Stimulated activated naive CD8-positive, alpha-beta T cell treated with anti-CD3 and anti-CD28 coated beads, Interleukin-15, Interleukin-2, amounts not matched to agents 100 ng/mL and 50 ng/mL, for 24 hours (primary cell): ENCODE measurements around the gene NRDC.

ENCODE experiments used
- H3K27ac Mint-ChIP-seq: one replicate; pipeline ENCODE4 v1.8.0; 2021; ENCODE audit warnings: mild to moderate bottlenecking, mixed read lengths
- H3K27me3 Mint-ChIP-seq: one replicate; pipeline ENCODE4 v1.8.0; 2021; ENCODE audit warnings: mixed read lengths
- H3K36me3 Mint-ChIP-seq: one replicate; pipeline ENCODE4 v1.8.0; 2021; ENCODE audit warnings: low read depth, mixed read lengths
- H3K4me1 Mint-ChIP-seq: one replicate; pipeline ENCODE4 v1.8.0; 2021; ENCODE audit warnings: low read depth, mixed read lengths
- H3K4me3 Mint-ChIP-seq: one replicate; pipeline ENCODE4 v1.8.0; 2021; ENCODE audit warnings: mild to moderate bottlenecking, mixed read lengths
- H3K9me3 Mint-ChIP-seq: one replicate; pipeline ENCODE4 v1.8.0; 2021; ENCODE audit warnings: mixed read lengths

The NRDC gene

DNA sequence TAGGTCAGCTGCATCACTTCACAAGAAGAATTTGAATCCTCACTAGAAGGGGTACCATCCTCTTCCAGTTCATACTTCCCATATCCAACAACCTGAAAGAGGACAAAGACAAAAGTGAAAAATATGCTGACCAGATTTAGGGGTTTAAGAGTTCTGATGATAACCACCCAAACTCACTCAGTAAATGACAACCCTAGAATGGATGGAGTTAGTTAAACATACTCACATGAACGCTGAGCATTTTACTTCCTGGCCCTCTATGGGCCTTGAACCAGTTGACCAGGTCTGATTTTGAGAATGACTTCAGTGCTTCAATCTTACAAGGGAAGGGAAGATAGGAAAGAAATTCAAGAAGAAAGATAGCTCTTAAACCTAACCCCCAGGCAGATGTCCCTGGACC, 89.2 kb downstream of the NRDC start:
- H3K27ac Mint-ChIP-seq: peak overlapping the region; percentile 60

DNA sequence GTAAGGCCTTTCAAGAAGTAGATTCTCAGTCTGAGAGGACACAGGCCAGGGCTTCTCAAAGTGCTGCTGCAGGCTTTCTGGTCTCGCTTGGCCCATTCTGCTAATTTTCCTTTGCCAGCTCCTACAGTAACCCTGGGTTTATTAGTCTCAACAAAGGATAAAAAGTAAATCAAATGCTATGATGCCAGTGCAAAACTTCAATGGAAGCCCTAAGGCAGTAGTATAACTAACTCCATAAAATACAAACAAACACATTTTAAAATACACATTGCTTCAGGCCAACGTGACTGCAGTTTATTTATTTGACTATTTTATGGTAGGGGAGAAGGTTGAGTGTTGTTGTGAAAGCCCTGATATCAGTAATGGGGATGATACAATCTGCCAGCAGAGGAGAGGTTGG, 89.6 kb downstream of the NRDC start:
- Mint-ChIP-seq H3K4me1 (peaks cover 11% of the 10 kb centered on the region), H3K9me3 (no peaks in the 10 kb centered on the region), H3K27me3 (no peaks in the 10 kb centered on the region), H3K4me3 (no peak overlapping the region), H3K36me3 (peaks cover 81% of the 10 kb centered on the region), H3K27ac (peak overlapping the region; percentile 60)

More for the DNA sequence above, 89.2 kb downstream of the NRDC start:
- Mint-ChIP-seq H3K4me1 (peaks cover 11% of the 10 kb centered on the region), H3K27me3 (no peaks in the 10 kb centered on the region), H3K4me3 (no peak overlapping the region), H3K9me3 (no peaks in the 10 kb centered on the region), H3K36me3 (peaks cover 83% of the 10 kb centered on the region)

DNA sequence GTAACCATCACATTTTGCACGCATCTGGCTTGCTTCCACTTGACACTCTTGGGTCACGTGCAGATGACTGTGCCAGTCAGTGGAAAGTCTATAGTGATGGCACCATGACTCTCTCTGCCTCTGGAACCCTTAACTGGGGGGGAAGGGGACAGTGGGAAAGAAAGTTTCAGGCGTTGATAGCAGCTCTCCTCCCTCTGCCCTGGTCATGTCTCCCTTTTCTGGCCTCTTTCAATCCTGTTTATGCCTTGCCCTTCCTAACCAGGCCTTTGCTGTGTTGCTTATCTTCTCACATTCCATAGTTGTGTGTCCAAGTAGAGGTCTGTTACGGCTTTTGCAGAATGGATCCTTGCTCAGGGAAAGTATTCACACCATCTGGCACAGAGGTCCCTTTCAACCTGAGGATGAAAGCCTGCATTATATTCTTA, 93.5 kb downstream of the NRDC start:
- Mint-ChIP-seq H3K36me3 (peaks cover 49% of the 10 kb centered on the region), H3K4me1 (no peaks in the 10 kb centered on the region), H3K27ac (no peak overlapping the region), H3K9me3 (no peaks in the 10 kb centered on the region), H3K4me3 (no peak overlapping the region), H3K27me3 (no peaks in the 10 kb centered on the region)

DNA sequence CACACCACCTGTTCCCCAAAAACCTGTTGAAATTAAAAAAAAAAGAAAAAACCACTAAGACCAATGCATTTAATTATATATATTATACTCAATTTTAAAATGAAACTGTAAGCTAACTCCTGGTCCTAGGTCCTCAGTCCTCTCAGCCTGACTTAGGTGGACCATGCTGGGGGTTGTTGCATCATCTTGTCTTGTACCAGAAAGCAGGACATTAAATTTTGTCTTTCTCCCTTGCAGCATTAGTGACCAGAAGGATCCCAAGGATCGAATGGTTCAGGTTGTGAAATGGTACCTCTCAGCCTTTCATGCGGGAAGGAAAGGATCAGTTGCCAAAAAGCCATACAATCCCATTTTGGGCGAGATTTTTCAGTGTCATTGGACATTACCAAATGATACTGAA, 97.6 kb downstream of the NRDC start:
- Mint-ChIP-seq H3K27me3 (no peaks in the 10 kb centered on the region), H3K36me3 (peaks cover 36% of the 10 kb centered on the region), H3K9me3 (no peaks in the 10 kb centered on the region), H3K27ac (no peak overlapping the region), H3K4me1 (no peaks in the 10 kb centered on the region), H3K4me3 (no peak overlapping the region)

- no peak overlapping the region for H3K4me3 Mint-ChIP-seq
- no peaks in the 10 kb centered on the region for H3K27me3 Mint-ChIP-seq
- H3K4me1 Mint-ChIP-seq: peaks cover 16% of the 10 kb centered on the region
- H3K9me3 Mint-ChIP-seq: no peaks in the 10 kb centered on the region
- peak overlapping the region; percentile 4 for H3K27ac Mint-ChIP-seq
- H3K36me3 Mint-ChIP-seq: peaks cover 45% of the 10 kb centered on the region
Measured at GRCh38 chr1:51776408-51776807, 102.1 kb downstream of the NRDC start.

- Mint-ChIP-seq H3K4me1 (peaks cover 16% of the 10 kb centered on the region), H3K9me3 (no peaks in the 10 kb centered on the region), H3K4me3 (no peak overlapping the region), H3K27me3 (no peaks in the 10 kb centered on the region), H3K36me3 (peaks cover 52% of the 10 kb centered on the region), H3K27ac (no peak overlapping the region)
Measured at GRCh38 chr1:51768971-51769588, 109.4 kb downstream of the NRDC start.

GRCh38 chr1:51761351-51761750, 117.2 kb downstream of the NRDC start:
- no peaks in the 10 kb centered on the region for H3K27me3 Mint-ChIP-seq
- H3K27ac Mint-ChIP-seq: no peak overlapping the region
- H3K9me3 Mint-ChIP-seq: no peaks in the 10 kb centered on the region
- H3K4me3 Mint-ChIP-seq: no peak overlapping the region
- H3K4me1 Mint-ChIP-seq: peaks cover 16% of the 10 kb centered on the region
- peaks cover 27% of the 10 kb centered on the region for H3K36me3 Mint-ChIP-seq

- H3K9me3 Mint-ChIP-seq: no peaks in the 10 kb centered on the region
- H3K27me3 Mint-ChIP-seq: no peaks in the 10 kb centered on the region
- no peak overlapping the region for H3K4me3 Mint-ChIP-seq
- peaks cover 24% of the 10 kb centered on the region for H3K36me3 Mint-ChIP-seq
- peaks cover 16% of the 10 kb centered on the region for H3K4me1 Mint-ChIP-seq
- H3K27ac Mint-ChIP-seq: no peak overlapping the region
Measured at GRCh38 chr1:51760872-51761271, 117.7 kb downstream of the NRDC start.

DNA sequence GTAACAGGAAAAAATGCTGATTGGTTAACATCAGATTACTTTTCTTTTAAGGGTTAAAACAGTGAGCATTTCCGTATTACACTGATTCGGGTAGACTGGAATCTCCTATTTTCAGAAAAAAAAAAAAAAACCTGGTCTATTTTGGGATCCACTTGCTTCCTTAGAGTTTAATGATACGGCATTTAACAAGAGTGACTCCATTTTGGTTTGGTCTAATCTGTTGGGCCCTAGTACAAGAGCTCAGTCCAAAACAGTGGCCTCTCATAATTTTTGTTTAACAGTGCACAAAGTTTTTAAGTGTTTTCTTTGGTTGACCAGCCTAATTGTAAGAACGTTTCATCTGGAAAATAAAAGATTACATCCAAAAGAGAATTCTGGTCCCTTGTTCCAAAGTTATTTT, 120.2 kb downstream of the NRDC start:
- no peak overlapping the region for H3K27ac Mint-ChIP-seq
- peaks cover 16% of the 10 kb centered on the region for H3K4me1 Mint-ChIP-seq
- no peak overlapping the region for H3K4me3 Mint-ChIP-seq
- H3K36me3 Mint-ChIP-seq: peaks cover 24% of the 10 kb centered on the region
- H3K27me3 Mint-ChIP-seq: no peaks in the 10 kb centered on the region
- no peaks in the 10 kb centered on the region for H3K9me3 Mint-ChIP-seq

DNA sequence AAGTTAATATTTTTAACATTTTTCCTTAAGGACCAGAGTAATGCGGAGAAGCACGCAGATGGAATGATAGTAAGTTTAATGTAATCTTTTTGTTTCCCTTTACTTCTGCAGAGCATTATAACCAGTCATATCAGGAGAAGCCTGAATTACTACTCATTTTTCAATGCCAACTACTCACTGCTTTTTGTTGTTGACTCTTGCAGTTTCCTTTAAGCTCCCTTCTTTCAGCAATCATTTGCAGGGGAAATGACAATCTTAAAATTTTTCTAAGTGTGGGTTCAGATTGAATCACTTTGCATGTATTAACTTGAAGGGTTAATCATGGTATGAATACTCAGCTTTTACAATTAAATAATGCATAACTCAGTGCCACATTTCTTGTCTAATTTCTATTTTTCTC, 122.2 kb downstream of the NRDC start:
- Mint-ChIP-seq H3K4me1 (peaks cover 11% of the 10 kb centered on the region), H3K27me3 (no peaks in the 10 kb centered on the region), H3K27ac (no peak overlapping the region), H3K9me3 (peaks cover 4% of the 10 kb centered on the region), H3K36me3 (peaks cover 31% of the 10 kb centered on the region), H3K4me3 (no peak overlapping the region)

GRCh38 chr1:51755437-51755836, 123.1 kb downstream of the NRDC start:
- no peak overlapping the region for H3K4me3 Mint-ChIP-seq
- peaks cover 4% of the 10 kb centered on the region for H3K9me3 Mint-ChIP-seq
- peaks cover 6% of the 10 kb centered on the region for H3K4me1 Mint-ChIP-seq
- H3K27me3 Mint-ChIP-seq: no peaks in the 10 kb centered on the region
- H3K27ac Mint-ChIP-seq: no peak overlapping the region
- H3K36me3 Mint-ChIP-seq: peaks cover 34% of the 10 kb centered on the region

DNA sequence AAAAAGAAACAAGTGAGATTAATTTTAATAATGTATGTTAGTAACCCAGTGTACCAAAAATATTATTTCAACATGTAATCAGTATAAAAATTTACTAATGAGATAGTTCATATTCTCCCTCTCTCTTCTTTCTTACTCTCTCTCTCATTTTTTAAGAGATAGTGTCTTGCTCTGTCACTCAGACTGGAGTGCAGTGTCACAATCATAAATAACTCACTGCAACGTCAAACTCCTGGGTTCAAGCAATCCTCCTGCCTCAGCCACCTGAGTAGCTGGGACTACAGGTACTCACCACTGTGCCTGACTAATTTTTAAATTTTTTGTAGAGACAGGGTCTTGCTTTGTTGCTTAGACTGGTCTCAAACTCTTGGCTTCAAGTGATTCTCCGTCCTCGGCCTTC, 123.9 kb downstream of the NRDC start:
- Mint-ChIP-seq H3K27ac (no peak overlapping the region), H3K27me3 (no peaks in the 10 kb centered on the region), H3K4me1 (no peaks in the 10 kb centered on the region), H3K36me3 (peaks cover 39% of the 10 kb centered on the region), H3K4me3 (no peak overlapping the region), H3K9me3 (peaks cover 4% of the 10 kb centered on the region)

DNA sequence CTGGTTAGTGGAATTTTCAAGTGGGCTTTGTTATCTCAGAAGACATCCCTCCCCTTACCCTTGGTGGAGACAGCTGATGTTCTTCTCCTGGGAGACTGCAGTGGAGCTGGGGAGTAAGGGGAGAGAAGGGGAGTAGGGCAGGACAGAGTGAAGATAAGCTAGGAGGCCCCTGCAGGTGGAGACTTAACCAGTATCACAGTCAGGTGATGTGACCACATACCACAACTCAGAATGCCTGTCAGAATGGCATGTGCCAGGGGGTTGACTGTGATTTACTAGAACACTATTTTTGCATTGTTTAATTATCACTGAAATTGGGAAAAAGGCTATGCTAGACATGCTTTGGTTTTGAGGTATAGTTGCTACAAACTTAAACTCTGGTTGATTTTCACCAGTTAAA, 124.6 kb downstream of the NRDC start:
- Mint-ChIP-seq H3K4me3 (no peak overlapping the region), H3K4me1 (no peaks in the 10 kb centered on the region), H3K27ac (no peak overlapping the region), H3K27me3 (no peaks in the 10 kb centered on the region), H3K36me3 (peaks cover 42% of the 10 kb centered on the region), H3K9me3 (peaks cover 4% of the 10 kb centered on the region)

- H3K36me3 Mint-ChIP-seq: peaks cover 46% of the 10 kb centered on the region
Measured at GRCh38 chr1:51752073-51752948, 126.2 kb downstream of the NRDC start.

GRCh38 chr1:51750729-51751128, 127.8 kb downstream of the NRDC start:
- no peak overlapping the region for H3K27ac Mint-ChIP-seq
- peaks cover 4% of the 10 kb centered on the region for H3K9me3 Mint-ChIP-seq
- peaks cover 54% of the 10 kb centered on the region for H3K36me3 Mint-ChIP-seq
- no peak overlapping the region for H3K4me3 Mint-ChIP-seq
- no peaks in the 10 kb centered on the region for H3K27me3 Mint-ChIP-seq
- H3K4me1 Mint-ChIP-seq: no peaks in the 10 kb centered on the region

More at GRCh38 chr1:51752073-51752948, 126.2 kb downstream of the NRDC start:
- no peak overlapping the region for H3K4me3 Mint-ChIP-seq
- H3K4me1 Mint-ChIP-seq: no peaks in the 10 kb centered on the region
- no peak overlapping the region for H3K27ac Mint-ChIP-seq
- H3K9me3 Mint-ChIP-seq: peaks cover 4% of the 10 kb centered on the region
- H3K27me3 Mint-ChIP-seq: no peaks in the 10 kb centered on the region
